ENCODE results near the gene PLPPR2. TPM values are rescaled to one million over a fixed set of nuclear protein-coding genes. Genes with fewer than 3 reads are reported as not detected.
A peak's percentile ranks its signal among the peaks of the same experiment; 100 is the strongest.
"Not testable (repeated sequence)": the region's sequence is repeated elsewhere in the genome, so short reads cannot be mapped to it uniquely, and the experiment has no call there.

The PLPPR2 gene
- total RNA-seq, 1 donor from 2014 or later = 72.3 TPM

DNA sequence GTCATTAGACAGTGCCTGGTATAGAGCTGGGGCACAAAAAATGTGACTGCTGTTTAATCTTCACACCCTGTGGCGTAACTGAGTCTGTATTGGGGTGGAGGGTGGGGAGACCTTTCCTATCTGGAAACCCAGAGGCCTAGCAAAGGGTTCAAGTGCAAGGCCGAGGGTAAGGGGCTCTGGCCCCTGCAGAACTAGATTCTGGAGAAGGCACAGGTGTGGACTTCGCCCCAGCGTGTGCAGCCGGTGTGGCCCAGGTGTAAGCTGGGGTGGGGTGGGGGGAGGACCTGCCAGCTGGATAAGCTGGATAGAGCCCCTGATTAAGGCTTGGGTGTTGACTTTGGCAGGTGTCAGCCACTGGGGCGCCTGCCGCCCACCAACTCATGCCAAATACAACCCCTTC lies 17.1 kb upstream of the PLPPR2 start:
- no peak overlapping the region for H3K27ac Mint-ChIP-seq (ENCODE audit: unreplicated experiment)
- no peaks in the 10 kb centered on the region for H3K9me3 Mint-ChIP-seq (ENCODE audit: low read depth)
- DNase-seq (ENCODE audit: low spot score) = no peak
- H3K36me3 Mint-ChIP-seq (ENCODE audit: low read depth) = peaks cover 8% of the 10 kb centered on the region
- H3K4me3 Mint-ChIP-seq (ENCODE audit: unreplicated experiment) = no peak overlapping the region
- peaks cover 9% of the 10 kb centered on the region for H3K4me1 Mint-ChIP-seq (ENCODE audit: low read depth)
- no peaks in the 10 kb centered on the region for H3K27me3 Mint-ChIP-seq (ENCODE audit: low read depth)
- TF ChIP-seq CTCF (IDR thresholded peaks at IDR 0.05) = no peak

GRCh38 chr19:11338569-11339253 lies 16.5 kb upstream of the PLPPR2 start:
- no peak overlapping the region for H3K27ac Mint-ChIP-seq (ENCODE audit: unreplicated experiment)
- peaks cover 9% of the 10 kb centered on the region for H3K4me1 Mint-ChIP-seq (ENCODE audit: low read depth)
- H3K9me3 Mint-ChIP-seq (ENCODE audit: low read depth) = no peaks in the 10 kb centered on the region
- H3K36me3 Mint-ChIP-seq (ENCODE audit: low read depth) = peaks cover 8% of the 10 kb centered on the region
- no peak for TF ChIP-seq CTCF (IDR thresholded peaks at IDR 0.05)
- peak overlapping the region; percentile 72 for H3K4me3 Mint-ChIP-seq (ENCODE audit: unreplicated experiment)
- no peak for DNase-seq (ENCODE audit: low spot score)
- H3K27me3 Mint-ChIP-seq (ENCODE audit: low read depth) = no peaks in the 10 kb centered on the region

GRCh38 chr19:11339254-11340098 lies 15.8 kb upstream of the PLPPR2 start, which contains the start of gene RAB3D:
Gene RAB3D, minus strand, starts transcription at chr19:11339657. Its CDS starts 2,258 bp downstream, at chr19:11337399.
- H3K36me3 Mint-ChIP-seq (ENCODE audit: low read depth) = peaks cover 8% of the 10 kb centered on the region
- TF ChIP-seq CTCF (IDR thresholded peaks at IDR 0.05) = no peak
- no peaks in the 10 kb centered on the region for H3K27me3 Mint-ChIP-seq (ENCODE audit: low read depth)
- no peak for DNase-seq (ENCODE audit: low spot score)
- H3K4me1 Mint-ChIP-seq (ENCODE audit: low read depth) = peaks cover 15% of the 10 kb centered on the region
- H3K27ac Mint-ChIP-seq (ENCODE audit: unreplicated experiment) = no peak within 1 kb of the TSS
- H3K9me3 Mint-ChIP-seq (ENCODE audit: low read depth) = no peaks in the 10 kb centered on the region
- H3K4me3 Mint-ChIP-seq (ENCODE audit: unreplicated experiment) = peak within 1 kb of the TSS; percentile 72

- not testable (repeated sequence) for H3K9me3 Mint-ChIP-seq (ENCODE audit: low read depth); H3K27me3 Mint-ChIP-seq (ENCODE audit: low read depth); DNase-seq (ENCODE audit: low spot score); H3K27ac Mint-ChIP-seq (ENCODE audit: unreplicated experiment); H3K36me3 Mint-ChIP-seq (ENCODE audit: low read depth)
- Mint-ChIP-seq H3K4me3 (ENCODE audit: unreplicated experiment) (peak overlapping the region; percentile 72), H3K4me1 (ENCODE audit: low read depth) (peaks cover 20% of the 10 kb centered on the region)
These were observed 15.1 kb upstream of the PLPPR2 start for GRCh38 chr19:11340099-11340467.

DNA sequence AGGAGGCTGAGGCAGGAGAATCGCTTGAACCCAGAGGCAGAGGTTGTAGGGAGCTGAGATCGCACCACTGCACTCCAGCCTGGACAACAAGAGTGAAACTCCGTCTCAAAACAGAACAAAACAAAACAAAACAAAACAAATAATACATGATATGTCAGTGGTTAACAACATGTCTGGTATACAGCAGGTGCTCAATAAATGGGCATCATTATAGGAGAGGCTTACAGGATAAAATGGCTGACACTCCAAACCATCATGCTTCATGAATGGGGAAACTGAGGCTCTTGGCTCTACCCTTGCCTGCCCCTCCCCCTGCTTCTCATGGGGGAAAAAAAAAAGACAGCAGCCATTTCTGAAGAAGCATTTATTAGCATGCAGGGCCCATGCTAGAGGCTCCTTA lies 12.8 kb upstream of the PLPPR2 start:
- Mint-ChIP-seq H3K36me3 (ENCODE audit: low read depth) (no peaks in the 10 kb centered on the region), H3K9me3 (ENCODE audit: low read depth) (no peaks in the 10 kb centered on the region), H3K4me1 (ENCODE audit: low read depth) (peaks cover 40% of the 10 kb centered on the region), H3K27ac (ENCODE audit: unreplicated experiment) (no peak overlapping the region), H3K27me3 (ENCODE audit: low read depth) (no peaks in the 10 kb centered on the region), H3K4me3 (ENCODE audit: unreplicated experiment) (no peak overlapping the region)
- DNase-seq (ENCODE audit: low spot score) = no peak
- no peak for TF ChIP-seq CTCF (IDR thresholded peaks at IDR 0.05)
